Measurements from ENCODE around the gene CFAP210.
"Not testable (repeated sequence)": the region's sequence is repeated elsewhere in the genome, so short reads cannot be mapped to it uniquely, and the experiment has no call there.

The CFAP210 gene

GRCh38 chr2:169620509-169620908, 73.7 kb downstream of the CFAP210 start:
- no peak for DNase-seq (ENCODE audit: low read depth, low spot score)

- no peak for DNase-seq (ENCODE audit: low read depth, low spot score)
These were observed 74.3 kb downstream of the CFAP210 start for GRCh38 chr2:169619946-169620345.

- DNase-seq (ENCODE audit: low read depth, low spot score), result not testable (repeated sequence)
These were observed 78.2 kb downstream of the CFAP210 start for GRCh38 chr2:169615982-169616381.

- DNase-seq (ENCODE audit: low read depth, low spot score), result no peak
These were observed 80.3 kb downstream of the CFAP210 start for GRCh38 chr2:169613876-169614275.

- no peak for DNase-seq (ENCODE audit: low read depth, low spot score)
These were observed 84.9 kb downstream of the CFAP210 start for GRCh38 chr2:169609264-169609663.

- no peak for DNase-seq (ENCODE audit: low read depth, low spot score)
These were observed 94.6 kb downstream of the CFAP210 start for GRCh38 chr2:169599568-169599967.

- no peak for DNase-seq (ENCODE audit: low read depth, low spot score)
These were observed 95.2 kb downstream of the CFAP210 start for GRCh38 chr2:169598982-169599381.

GRCh38 chr2:169596546-169596945, 97.7 kb downstream of the CFAP210 start:
- DNase-seq (ENCODE audit: low read depth, low spot score), result not testable (repeated sequence)

All from iPS DF 19.7 (cell line).